Neural progenitor cell (in vitro differentiated cells): Measurements from ENCODE around the gene CYP26B1. TPM values are rescaled to one million over a fixed set of nuclear protein-coding genes. Genes with fewer than 3 reads are reported as not detected.

ENCODE experiments used
- DNase-seq: peaks from one replicate; pipeline ENCODE4 v3.0.0-alpha.2; 2016; ENCODE audit warnings: low spot score
- H2AFZ ChIP-seq: fragments of 200-600 bp; sonication (generic); replicated peaks from 2 replicates; pipeline ENCODE4 v1.6.1; 2016; ENCODE audit warnings: antibody characterized with exemption
- H3F3A ChIP-seq: fragments of 200-600 bp; sonication (generic); 2 replicates; pipeline ENCODE4 v1.6.1; 2016; ENCODE audit warnings: antibody characterized with exemption, low read depth
- H3K27ac ChIP-seq: fragments of 200-600 bp; sonication (generic); 2 replicates; pipeline ENCODE4 v1.5.1; 2016; ENCODE audit warnings: mild to moderate bottlenecking
- H3K27me3 ChIP-seq: fragments of 200-600 bp; sonication (generic); 2 replicates; pipeline ENCODE4 v1.6.1; 2016; ENCODE audit warnings: mild to moderate bottlenecking, moderate library complexity
- H3K36me3 ChIP-seq: fragments of 200-600 bp; sonication (generic); 2 replicates; pipeline ENCODE4 v1.5.1; 2016
- H3K4me1 ChIP-seq: fragments of 200-600 bp; sonication (generic); 2 replicates; pipeline ENCODE4 v1.6.1; 2016; ENCODE audit warnings: mixed run types
- H3K4me2 ChIP-seq: fragments of 200-600 bp; sonication (generic); 2 replicates; pipeline ENCODE4 v1.6.1; 2016
- H3K4me3 ChIP-seq: fragments of 200-600 bp; sonication (generic); 2 replicates; pipeline ENCODE4 v1.5.1; 2016
- H3K79me2 ChIP-seq: fragments of 200-600 bp; sonication (generic); 2 replicates; pipeline ENCODE4 v1.6.1; 2016; ENCODE audit warnings: low read depth
- H3K9ac ChIP-seq: fragments of 200-600 bp; sonication (generic); 2 replicates; pipeline ENCODE4 v1.6.1; 2016
- H3K9me3 ChIP-seq: fragments of 200-600 bp; sonication (generic); 2 replicates; pipeline ENCODE4 v1.5.1; 2016; ENCODE audit warnings: low read depth
- H4K20me1 ChIP-seq: fragments of 200-600 bp; sonication (generic); 2 replicates; pipeline ENCODE4 v1.6.1; 2016; ENCODE audit warnings: low read depth
- H3K27ac Mint-ChIP-seq: 3 replicates; pipeline ENCODE4 v1.8.0; 2021; ENCODE audit warnings: mixed read lengths
- H3K27me3 Mint-ChIP-seq: 2 replicates; pipeline ENCODE4 v1.8.0; 2022; ENCODE audit warnings: low read depth, mild to moderate bottlenecking, inconsistent platforms, moderate library complexity, mixed read lengths; ENCODE audit not compliant: insufficient read depth
- H3K36me3 Mint-ChIP-seq: 3 replicates; pipeline ENCODE4 v1.8.0; 2021; ENCODE audit warnings: mixed read lengths
- H3K4me1 Mint-ChIP-seq: 3 replicates; pipeline ENCODE4 v1.8.0; 2021; ENCODE audit warnings: mixed read lengths
- H3K4me3 Mint-ChIP-seq: 3 replicates; pipeline ENCODE4 v1.8.0; 2021; ENCODE audit warnings: mild to moderate bottlenecking, moderate library complexity, mixed read lengths
- H3K9me3 Mint-ChIP-seq: 3 replicates; pipeline ENCODE4 v1.8.0; 2020; ENCODE audit warnings: mixed read lengths
- EZH2 ChIP-seq: fragments of 200-600 bp; sonication (generic); IDR thresholded peaks from 2 replicates; pipeline ENCODE4 v1.6.1; 2017; ENCODE audit warnings: antibody characterized with exemption, mild to moderate bottlenecking, moderate library complexity
- EZH2phosphoT487 ChIP-seq: fragments of 200-600 bp; sonication (generic); IDR thresholded peaks from 2 replicates; pipeline ENCODE4 v1.6.1; 2017; ENCODE audit warnings: antibody characterized with exemption
- total RNA-seq: library from RNA; depleted of rRNA; stranded (reverse); fragments of >200 nt; gene quantifications from 2 replicates; pipeline ENCODE4 v1.2.3, GENCODE V29; 2015; ENCODE audit warnings: low replicate concordance
- TF ChIP-seq, protein P1 (sequence below): fragments of 200-600 bp; sonication (generic); IDR thresholded peaks from 2 replicates; pipeline ENCODE4 v1.5.1; 2017; ENCODE audit warnings: antibody characterized with exemption, mild to moderate bottlenecking

Gene CYP26B1
- total RNA-seq, 1 donor from 2014 or later = 0.21 TPM

DNA sequence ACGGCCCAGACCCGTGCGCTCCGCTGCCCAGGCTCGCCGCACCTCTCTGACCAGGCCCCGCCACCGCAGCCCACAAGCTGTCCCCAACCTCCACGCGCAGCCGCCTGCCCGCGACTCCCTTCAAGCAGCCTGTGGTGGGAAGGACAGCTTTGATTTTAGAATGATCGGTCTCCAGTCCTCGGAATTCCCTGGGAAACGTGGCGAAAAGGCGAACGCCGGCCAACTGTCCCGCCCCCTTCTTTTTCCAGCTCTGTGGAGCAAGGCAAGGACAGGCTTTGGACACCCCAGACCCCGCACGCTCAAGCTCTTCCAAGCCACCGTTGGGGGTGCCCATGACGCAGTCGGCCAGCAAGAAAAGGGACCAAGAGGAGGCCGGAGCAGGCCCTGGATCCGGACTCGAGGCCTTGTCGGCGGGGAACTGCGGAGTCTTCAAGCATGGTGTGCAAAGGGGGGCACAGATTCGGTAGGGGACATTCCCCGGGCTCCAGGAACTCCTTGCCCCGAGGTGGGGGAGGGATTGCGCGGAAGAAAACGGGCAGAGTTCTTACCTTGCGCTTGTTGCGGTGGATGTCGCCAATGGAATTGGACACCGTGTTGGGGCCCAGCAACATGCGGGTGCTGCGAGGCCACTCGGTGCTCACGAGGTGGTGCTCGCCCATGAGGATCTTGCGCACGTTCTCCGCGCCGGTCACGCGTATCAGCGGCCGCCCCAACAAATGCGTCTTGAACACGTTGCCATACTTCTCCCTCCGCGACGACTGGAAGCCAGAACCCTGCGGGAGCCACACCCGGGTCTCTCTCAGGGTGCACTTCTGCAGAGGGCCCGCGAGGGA lies 4.0 kb downstream of the CYP26B1 start:
- Histone ChIP-seq H3K4me1 (peaks cover 45% of the 10 kb centered on the region), H3K4me2 (peak overlapping the region; percentile 81), H3F3A (peaks cover 25% of the 10 kb centered on the region), H3K4me3 (peak overlapping the region; percentile 61), H3K27me3 (peaks cover 99% of the 10 kb centered on the region), H3K9me3 (no peaks in the 10 kb centered on the region), H3K27ac (no peak overlapping the region), H3K79me2 (no peaks in the 10 kb centered on the region), H3K9ac (no peak overlapping the region), H3K36me3 (no peaks in the 10 kb centered on the region), H4K20me1 (peaks cover 33% of the 10 kb centered on the region), H2AFZ (peak overlapping the region; percentile 75)
- peaks cover 32% of the 10 kb centered on the region for H3K4me1 Mint-ChIP-seq
- peak; percentile 56 for DNase-seq
- TF ChIP-seq, protein P1, sequence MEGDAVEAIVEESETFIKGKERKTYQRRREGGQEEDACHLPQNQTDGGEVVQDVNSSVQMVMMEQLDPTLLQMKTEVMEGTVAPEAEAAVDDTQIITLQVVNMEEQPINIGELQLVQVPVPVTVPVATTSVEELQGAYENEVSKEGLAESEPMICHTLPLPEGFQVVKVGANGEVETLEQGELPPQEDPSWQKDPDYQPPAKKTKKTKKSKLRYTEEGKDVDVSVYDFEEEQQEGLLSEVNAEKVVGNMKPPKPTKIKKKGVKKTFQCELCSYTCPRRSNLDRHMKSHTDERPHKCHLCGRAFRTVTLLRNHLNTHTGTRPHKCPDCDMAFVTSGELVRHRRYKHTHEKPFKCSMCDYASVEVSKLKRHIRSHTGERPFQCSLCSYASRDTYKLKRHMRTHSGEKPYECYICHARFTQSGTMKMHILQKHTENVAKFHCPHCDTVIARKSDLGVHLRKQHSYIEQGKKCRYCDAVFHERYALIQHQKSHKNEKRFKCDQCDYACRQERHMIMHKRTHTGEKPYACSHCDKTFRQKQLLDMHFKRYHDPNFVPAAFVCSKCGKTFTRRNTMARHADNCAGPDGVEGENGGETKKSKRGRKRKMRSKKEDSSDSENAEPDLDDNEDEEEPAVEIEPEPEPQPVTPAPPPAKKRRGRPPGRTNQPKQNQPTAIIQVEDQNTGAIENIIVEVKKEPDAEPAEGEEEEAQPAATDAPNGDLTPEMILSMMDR = no peak
- peak; percentile 74 for TF ChIP-seq EZH2
- TF ChIP-seq EZH2phosphoT487 = peak; percentile 37
- no peak overlapping the region for H3K27ac Mint-ChIP-seq
- no peaks in the 10 kb centered on the region for H3K9me3 Mint-ChIP-seq
- H3K27me3 Mint-ChIP-seq = peaks cover 56% of the 10 kb centered on the region
- peak overlapping the region; percentile 86 for H3K4me3 Mint-ChIP-seq
- no peaks in the 10 kb centered on the region for H3K36me3 Mint-ChIP-seq

DNA sequence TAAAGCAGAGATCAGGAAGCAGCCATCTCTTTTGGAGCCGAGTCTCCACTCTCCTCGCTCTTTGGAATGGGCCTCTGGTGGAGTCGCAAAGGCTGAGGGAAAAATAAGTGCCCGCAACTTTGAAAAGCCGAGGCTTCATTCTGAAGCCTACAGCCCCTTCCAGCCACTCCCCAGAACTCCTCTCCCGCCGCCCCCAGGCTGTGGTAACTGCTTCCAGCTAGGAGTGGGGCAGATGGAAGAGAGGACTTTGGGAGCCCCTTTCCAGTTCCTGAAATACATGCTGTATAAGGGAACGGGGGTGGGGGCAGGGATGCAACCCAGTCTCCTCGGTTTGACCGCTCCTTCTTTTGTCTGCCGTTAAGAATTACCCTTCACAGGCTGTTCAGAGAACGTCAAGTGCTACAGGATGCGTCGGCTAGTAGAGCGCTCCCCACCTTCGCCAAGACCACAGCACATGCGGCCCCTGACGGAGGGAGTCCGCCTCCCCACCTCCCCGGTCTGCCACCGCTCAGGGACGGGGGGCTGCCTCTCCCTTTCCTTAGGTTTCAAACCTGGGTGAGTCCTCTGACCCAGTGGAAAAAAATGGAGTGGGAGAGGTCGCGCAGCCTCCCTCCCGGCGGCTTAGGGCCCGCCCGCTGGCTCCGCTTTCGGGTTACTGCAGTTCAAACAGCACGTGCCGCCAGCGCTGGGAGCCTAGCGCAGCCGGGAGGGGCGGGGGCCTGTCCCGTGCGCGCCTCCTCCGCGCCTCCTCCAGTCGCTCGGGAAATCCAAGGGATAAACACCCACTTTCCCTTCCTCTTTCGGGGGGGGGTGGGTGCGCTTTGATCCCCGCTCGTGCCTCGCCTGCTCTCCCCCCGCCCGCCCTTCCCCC lies 4.9 kb downstream of the CYP26B1 start:
- Histone ChIP-seq H3F3A (peaks cover 21% of the 10 kb centered on the region), H3K9ac (no peak overlapping the region), H2AFZ (peak overlapping the region; percentile 75), H3K27me3 (peaks cover 96% of the 10 kb centered on the region), H3K79me2 (no peaks in the 10 kb centered on the region), H3K27ac (no peak overlapping the region), H3K4me2 (peak overlapping the region; percentile 81), H4K20me1 (peaks cover 33% of the 10 kb centered on the region), H3K4me3 (peak overlapping the region; percentile 61), H3K9me3 (no peaks in the 10 kb centered on the region), H3K36me3 (no peaks in the 10 kb centered on the region), H3K4me1 (peaks cover 49% of the 10 kb centered on the region)
- H3K27me3 Mint-ChIP-seq = peaks cover 49% of the 10 kb centered on the region
- peak overlapping the region; percentile 69 for H3K4me3 Mint-ChIP-seq
- peak; percentile 85 for DNase-seq
- H3K36me3 Mint-ChIP-seq = no peaks in the 10 kb centered on the region
- no peaks in the 10 kb centered on the region for H3K9me3 Mint-ChIP-seq
- no peak overlapping the region for H3K27ac Mint-ChIP-seq
- peaks cover 26% of the 10 kb centered on the region for H3K4me1 Mint-ChIP-seq
- TF ChIP-seq, protein P1 = no peak
- TF ChIP-seq EZH2 (peak; percentile 78), EZH2phosphoT487 (peak; percentile 75)

DNA sequence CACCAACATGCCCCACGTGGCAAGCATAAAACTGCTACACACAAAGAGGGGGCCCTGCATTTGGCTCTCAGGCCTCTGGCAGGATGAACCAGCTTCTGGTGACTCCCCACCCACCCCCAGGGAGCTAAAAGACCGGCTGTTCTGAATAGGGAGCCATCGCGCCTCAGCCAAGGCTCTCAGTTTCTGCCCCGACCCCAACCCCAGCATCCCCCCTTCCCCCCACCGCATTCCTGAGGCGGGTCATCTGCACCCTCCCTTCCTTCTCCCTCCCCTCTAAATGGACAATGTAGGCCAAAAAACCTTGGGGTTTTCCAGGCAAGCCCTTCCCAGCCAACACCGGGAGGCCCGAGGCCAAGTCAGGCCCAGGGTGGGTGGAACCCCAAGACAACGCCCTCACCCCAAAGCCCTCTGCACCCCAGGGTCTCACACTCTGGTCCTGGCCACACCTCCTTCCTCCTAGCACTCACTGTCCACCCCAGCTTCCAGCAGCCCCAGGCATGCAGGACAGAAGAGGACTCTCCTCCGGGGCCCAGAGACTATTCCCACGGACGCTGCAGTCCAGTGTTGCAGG lies 5.7 kb downstream of the CYP26B1 start:
- H3F3A ChIP-seq = peaks cover 18% of the 10 kb centered on the region
- no peaks in the 10 kb centered on the region for H3K9me3 ChIP-seq
- H3K9ac ChIP-seq = no peak overlapping the region
- peaks cover 47% of the 10 kb centered on the region for H3K27me3 Mint-ChIP-seq
- DNase-seq = no peak
- H3K79me2 ChIP-seq = no peaks in the 10 kb centered on the region
- H3K4me2 ChIP-seq = peak overlapping the region; percentile 81
- H3K4me3 ChIP-seq = no peak overlapping the region
- H2AFZ ChIP-seq = no peak overlapping the region
- H3K4me3 Mint-ChIP-seq = peak overlapping the region; percentile 52
- no peaks in the 10 kb centered on the region for H3K36me3 ChIP-seq
- H3K27ac ChIP-seq = no peak overlapping the region
- peaks cover 30% of the 10 kb centered on the region for H4K20me1 ChIP-seq
- no peaks in the 10 kb centered on the region for H3K9me3 Mint-ChIP-seq
- no peak overlapping the region for H3K27ac Mint-ChIP-seq
- TF ChIP-seq, protein P1 = no peak
- TF ChIP-seq EZH2 (no peak), EZH2phosphoT487 (no peak)
- peaks cover 45% of the 10 kb centered on the region for H3K4me1 ChIP-seq
- no peaks in the 10 kb centered on the region for H3K36me3 Mint-ChIP-seq
- peaks cover 87% of the 10 kb centered on the region for H3K27me3 ChIP-seq
- H3K4me1 Mint-ChIP-seq = peaks cover 29% of the 10 kb centered on the region
